ENCODE data around the gene C6orf62.
"Not testable (repeated sequence)": the region's sequence is repeated elsewhere in the genome, so short reads cannot be mapped to it uniquely, and the experiment has no call there.

Gene C6orf62

GRCh38 chr6:24752917-24753492 is 34.1 kb upstream of the C6orf62 start:
- DNase-seq (no peak), ATAC-seq (no peak)
- Mint-ChIP-seq H3K9me3 (peaks cover 5 to 12% of the 10 kb centered on the region in 2 donors), H3K27me3 (peaks cover 20% of the 10 kb centered on the region), H3K4me3 (no peak overlapping the region), H3K4me1 (no peaks in the 10 kb centered on the region), H3K27ac (no peak overlapping the region)

GRCh38 chr6:24752503-24752902 is 33.5 kb upstream of the C6orf62 start:
- H3K9me3 Mint-ChIP-seq: peaks cover 5 to 12% of the 10 kb centered on the region in 2 donors
- no peak for ATAC-seq
- no peak overlapping the region for H3K4me3 Mint-ChIP-seq
- H3K27me3 Mint-ChIP-seq: peaks cover 20% of the 10 kb centered on the region
- no peak overlapping the region for H3K27ac Mint-ChIP-seq
- DNase-seq: no peak
- no peaks in the 10 kb centered on the region for H3K4me1 Mint-ChIP-seq

DNA sequence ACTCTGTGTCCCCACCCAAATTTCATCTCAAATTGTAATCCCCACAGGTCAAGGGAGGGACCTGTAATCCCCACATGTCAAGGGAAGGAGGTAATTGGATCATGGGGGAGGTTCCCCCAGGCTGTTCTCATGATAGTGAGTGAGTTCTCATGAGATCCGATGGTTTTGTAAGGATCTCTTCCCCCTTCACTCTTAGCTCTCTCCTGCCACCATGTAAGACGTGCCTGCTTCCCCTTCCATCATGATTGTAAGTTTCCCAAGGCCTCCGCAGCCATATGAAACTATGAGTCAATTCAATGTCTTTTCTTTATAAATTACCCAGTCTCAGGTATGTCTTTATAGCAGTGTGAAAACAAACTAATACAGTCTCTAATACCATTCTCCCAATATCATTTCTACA is 31.9 kb upstream of the C6orf62 start:
- H3K27ac Mint-ChIP-seq, H3K4me3 Mint-ChIP-seq: not testable (repeated sequence)

GRCh38 chr6:24749297-24749696 is 30.3 kb upstream of the C6orf62 start:
- H3K9me3 Mint-ChIP-seq: peaks cover 5 to 9% of the 10 kb centered on the region in 2 donors
- H3K27ac Mint-ChIP-seq: no peak overlapping the region
- no peaks in the 10 kb centered on the region for H3K4me1 Mint-ChIP-seq
- H3K4me3 Mint-ChIP-seq: no peak overlapping the region
- DNase-seq: no peak
- H3K27me3 Mint-ChIP-seq: peaks cover 20% of the 10 kb centered on the region
- no peak for ATAC-seq

More for the DNA sequence above, 31.9 kb upstream of the C6orf62 start:
- not testable (repeated sequence) for DNase-seq, H3K4me1 Mint-ChIP-seq, ATAC-seq
- Mint-ChIP-seq H3K9me3 (peaks cover 5 to 12% of the 10 kb centered on the region in 2 donors), H3K27me3 (peaks cover 20% of the 10 kb centered on the region)

DNA sequence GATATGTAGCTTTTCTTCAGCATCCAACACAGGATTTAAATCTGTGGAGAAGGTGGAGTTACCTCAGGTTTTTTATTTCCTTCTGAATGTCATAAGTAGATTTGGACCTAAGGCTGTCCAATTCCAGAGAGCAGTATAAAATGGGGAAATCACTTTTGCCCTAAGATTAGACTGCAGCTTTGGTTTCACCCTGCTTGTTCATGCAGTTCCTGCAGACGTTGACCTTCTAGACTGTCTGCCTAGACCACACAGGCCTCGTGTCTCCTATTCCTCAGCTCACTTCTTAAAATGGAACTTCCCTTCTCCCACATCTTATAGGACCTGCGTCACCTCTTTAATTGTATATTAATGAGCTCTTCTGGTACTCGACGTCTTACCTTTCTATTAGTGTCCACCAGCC is 26.0 kb upstream of the C6orf62 start:
- Mint-ChIP-seq H3K27me3 (peaks cover 9% of the 10 kb centered on the region), H3K9me3 (peaks cover 5 to 9% of the 10 kb centered on the region in 2 donors), H3K27ac (peak overlapping the region in 1 of 2 donors; percentile 6), H3K4me1 (peaks cover 26% of the 10 kb centered on the region), H3K4me3 (no peak overlapping the region)
- no peak for ATAC-seq
- no peak for DNase-seq

DNA sequence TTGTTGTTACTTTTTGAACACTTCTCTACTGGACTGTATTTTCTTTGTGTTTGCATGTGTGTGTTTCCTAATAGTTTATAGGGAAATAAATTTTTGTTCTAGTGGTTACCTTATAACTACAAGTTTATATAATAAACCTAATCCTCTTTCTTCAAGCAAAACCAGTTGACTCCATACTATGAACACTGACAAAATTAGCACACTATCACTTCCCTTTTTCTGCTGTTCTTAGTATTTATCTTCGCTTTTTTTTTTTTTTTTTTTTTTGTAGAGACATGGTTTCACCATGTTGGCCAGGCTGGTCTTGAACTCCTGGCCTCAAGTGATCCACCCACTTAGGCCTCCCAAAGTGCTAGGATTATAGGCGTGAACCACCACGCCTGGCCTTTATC is 25.0 kb upstream of the C6orf62 start:
- Mint-ChIP-seq H3K9me3 (peaks cover 5 to 12% of the 10 kb centered on the region in 2 donors), H3K27ac (peak overlapping the region in 1 of 2 donors; percentile 72), H3K4me1 (peaks cover 26% of the 10 kb centered on the region), H3K4me3 (peak overlapping the region in 1 of 2 donors; percentile 70), H3K27me3 (peaks cover 3% of the 10 kb centered on the region)
- no peak for DNase-seq
- no peak for ATAC-seq

DNA sequence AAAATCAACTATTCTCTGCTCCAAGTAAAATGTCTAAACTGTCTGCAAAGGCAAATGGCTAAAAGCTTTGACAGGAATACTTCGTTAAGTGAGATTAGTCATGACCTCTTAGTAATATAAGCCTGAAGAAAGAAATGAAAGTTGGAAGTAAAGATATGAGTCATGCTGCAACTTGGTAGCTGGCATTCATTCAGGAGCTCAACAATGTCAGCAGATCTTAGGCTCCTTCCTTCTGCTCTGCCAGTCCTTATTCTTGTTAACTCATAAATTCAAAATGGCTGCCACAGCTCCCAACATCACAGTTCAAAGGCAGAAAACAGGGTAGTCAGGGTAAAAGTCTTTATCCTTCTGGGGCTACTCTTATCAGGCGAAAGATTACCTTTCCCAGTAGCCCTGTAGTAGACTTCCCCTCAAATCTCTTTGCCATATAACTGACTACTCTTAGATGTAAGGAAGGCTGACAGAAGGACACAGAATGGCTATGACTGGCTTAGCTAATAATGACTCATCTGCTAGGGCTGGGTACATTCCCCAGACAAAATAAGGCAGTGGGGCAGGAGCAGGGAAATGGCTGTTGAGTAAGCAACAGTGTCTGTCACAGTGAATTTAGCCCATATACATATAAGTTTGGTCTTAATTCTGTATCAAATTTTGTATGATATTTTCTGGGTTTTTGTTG is 24.4 kb upstream of the C6orf62 start:
- DNase-seq: peak; percentile 43 to 60
- H3K4me1 Mint-ChIP-seq: peaks cover 26% of the 10 kb centered on the region
- peak; percentile 96 for ATAC-seq

DNA sequence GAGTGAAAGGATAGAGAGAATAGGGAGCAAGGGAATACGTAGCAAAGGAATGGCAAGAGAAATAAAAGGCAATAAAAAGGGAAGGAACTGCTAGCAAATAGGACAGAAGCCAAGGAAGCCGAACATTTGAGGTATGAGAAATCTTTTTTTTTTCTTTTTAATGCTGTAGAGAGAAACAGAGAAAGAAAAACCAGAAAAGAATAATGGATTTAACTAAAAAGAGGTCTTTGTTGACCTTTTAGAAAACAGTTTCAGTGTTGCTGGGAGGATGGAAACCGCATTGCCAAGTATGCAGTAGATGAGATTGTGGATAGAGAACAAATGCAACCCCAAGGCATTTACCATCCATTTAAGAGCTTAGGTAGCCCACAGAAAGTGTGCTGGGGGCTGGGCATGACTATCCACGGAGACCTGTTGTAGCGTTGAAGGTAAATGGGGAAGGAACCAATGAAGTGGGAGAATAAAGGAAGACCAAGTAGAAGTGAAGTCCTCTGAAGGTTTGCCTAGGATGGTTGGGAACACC is 23.3 kb upstream of the C6orf62 start:
- H3K9me3 Mint-ChIP-seq: peaks cover 5 to 12% of the 10 kb centered on the region in 2 donors
- ATAC-seq: no peak
- DNase-seq: no peak
- H3K27me3 Mint-ChIP-seq: no peaks in the 10 kb centered on the region
- no peak overlapping the region for H3K27ac Mint-ChIP-seq
- H3K4me3 Mint-ChIP-seq: peak overlapping the region; percentile 39 to 51
- peaks cover 26% of the 10 kb centered on the region for H3K4me1 Mint-ChIP-seq

More for the DNA sequence above, 24.4 kb upstream of the C6orf62 start:
- peak overlapping the region; percentile 57 to 70 for H3K4me3 Mint-ChIP-seq
- H3K27ac Mint-ChIP-seq: peak overlapping the region in 1 of 2 donors; percentile 38
- peaks cover 5 to 12% of the 10 kb centered on the region in 2 donors for H3K9me3 Mint-ChIP-seq
- H3K27me3 Mint-ChIP-seq: no peaks in the 10 kb centered on the region

- DNase-seq (no peak), ATAC-seq (no peak)
- no peak overlapping the region for H3K27ac Mint-ChIP-seq
- H3K27me3 Mint-ChIP-seq: no peaks in the 10 kb centered on the region
- H3K4me1 Mint-ChIP-seq: peaks cover 26% of the 10 kb centered on the region
- peaks cover 5 to 12% of the 10 kb centered on the region in 2 donors for H3K9me3 Mint-ChIP-seq
- H3K4me3 Mint-ChIP-seq: no peak overlapping the region
Measured at GRCh38 chr6:24740861-24741260, 21.9 kb upstream of the C6orf62 start.

DNA sequence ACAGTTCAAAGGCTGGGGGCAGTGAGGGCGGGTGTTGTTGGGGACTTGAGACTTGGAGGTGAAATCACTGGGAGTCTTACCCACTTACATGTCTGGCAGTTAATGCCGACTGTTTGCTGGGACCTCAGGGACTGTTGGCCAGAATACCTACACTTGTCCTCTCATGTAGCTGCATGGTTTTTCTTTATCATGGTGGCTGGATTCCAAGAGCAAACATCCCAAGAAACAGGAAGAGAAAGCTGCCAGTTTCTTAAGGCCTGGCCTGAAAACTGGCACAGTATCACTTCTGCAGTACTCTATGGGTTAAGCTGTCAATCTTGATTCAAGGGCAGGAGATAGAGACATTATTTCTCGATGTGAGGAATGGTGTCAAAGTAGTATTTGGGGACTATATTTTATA is 19.8 kb upstream of the C6orf62 start:
- Mint-ChIP-seq H3K27me3 (peaks cover 11% of the 10 kb centered on the region), H3K4me3 (no peak overlapping the region), H3K9me3 (peaks cover 5 to 12% of the 10 kb centered on the region in 2 donors), H3K4me1 (peaks cover 20% of the 10 kb centered on the region), H3K27ac (no peak overlapping the region)
- ATAC-seq: no peak
- no peak for DNase-seq

DNA sequence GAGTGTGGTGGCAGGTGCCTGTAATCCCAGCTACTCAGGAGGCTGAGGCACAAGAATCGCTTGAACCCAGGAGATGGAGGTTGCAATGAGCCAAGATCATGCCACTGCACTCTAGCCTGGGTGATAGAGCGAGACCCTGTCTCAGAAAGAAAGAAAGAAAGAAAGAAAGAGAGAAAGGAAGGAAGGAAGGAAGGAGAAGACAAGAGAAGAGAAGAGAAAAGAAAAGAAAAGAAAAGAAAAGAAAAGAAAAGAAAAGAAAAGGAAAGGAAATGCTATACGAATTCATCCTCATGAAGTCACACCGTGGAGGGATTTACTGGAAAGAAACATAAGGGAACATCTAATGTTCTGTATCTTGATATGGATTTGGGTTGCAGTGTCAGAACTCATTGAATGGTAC is 15.8 kb upstream of the C6orf62 start:
- peaks cover 11% of the 10 kb centered on the region for H3K27me3 Mint-ChIP-seq
- not testable (repeated sequence) for DNase-seq, ATAC-seq, H3K4me3 Mint-ChIP-seq, H3K27ac Mint-ChIP-seq, H3K4me1 Mint-ChIP-seq
- H3K9me3 Mint-ChIP-seq: peaks cover 16 to 17% of the 10 kb centered on the region in 2 donors

GRCh38 chr6:24734166-24734565 is 15.2 kb upstream of the C6orf62 start:
- no peak for ATAC-seq
- Mint-ChIP-seq H3K9me3 (peaks cover 19 to 21% of the 10 kb centered on the region in 2 donors), H3K27ac (no peak overlapping the region), H3K4me3 (no peak overlapping the region), H3K4me1 (no peaks in the 10 kb centered on the region), H3K27me3 (peaks cover 11% of the 10 kb centered on the region)
- DNase-seq: no peak

- not testable (repeated sequence) for ATAC-seq, H3K4me3 Mint-ChIP-seq, DNase-seq, H3K27ac Mint-ChIP-seq, H3K4me1 Mint-ChIP-seq
- Mint-ChIP-seq H3K27me3 (peaks cover 11% of the 10 kb centered on the region), H3K9me3 (peaks cover 19 to 25% of the 10 kb centered on the region in 2 donors)
Measured at GRCh38 chr6:24731456-24732134, 12.6 kb upstream of the C6orf62 start.

- H3K27me3 Mint-ChIP-seq: peaks cover 11% of the 10 kb centered on the region
- peaks cover 19 to 25% of the 10 kb centered on the region in 2 donors for H3K9me3 Mint-ChIP-seq
- not testable (repeated sequence) for H3K4me3 Mint-ChIP-seq, ATAC-seq, H3K4me1 Mint-ChIP-seq, H3K27ac Mint-ChIP-seq, DNase-seq
Measured at GRCh38 chr6:24730653-24731052, 11.7 kb upstream of the C6orf62 start.

- Mint-ChIP-seq H3K4me1 (peaks cover 11% of the 10 kb centered on the region), H3K27me3 (no peaks in the 10 kb centered on the region), H3K27ac (no peak overlapping the region), H3K4me3 (no peak overlapping the region), H3K9me3 (peaks cover 0 to under 1% of the 10 kb centered on the region in 2 donors)
- DNase-seq (no peak), ATAC-seq (no peak)
Measured at GRCh38 chr6:24723270-24723669, 4.3 kb upstream of the C6orf62 start.

Measured in stimulated activated naive CD8-positive, alpha-beta T cell treated with anti-CD3 and anti-CD28 coated beads, Interleukin-15, amount 100 ng/mL, for 72 hours (primary cell).